T-helper 22 cell (primary cell): ENCODE data around the gene ATP10A.
"Not testable (repeated sequence)": the region's sequence is repeated elsewhere in the genome, so short reads cannot be mapped to it uniquely, and the experiment has no call there.

Experiments used
- DNase-seq: peaks from one replicate; pipeline ENCODE4 v3.0.0-alpha.2; 2020; ENCODE audit warnings: low read depth

Gene ATP10A

DNA sequence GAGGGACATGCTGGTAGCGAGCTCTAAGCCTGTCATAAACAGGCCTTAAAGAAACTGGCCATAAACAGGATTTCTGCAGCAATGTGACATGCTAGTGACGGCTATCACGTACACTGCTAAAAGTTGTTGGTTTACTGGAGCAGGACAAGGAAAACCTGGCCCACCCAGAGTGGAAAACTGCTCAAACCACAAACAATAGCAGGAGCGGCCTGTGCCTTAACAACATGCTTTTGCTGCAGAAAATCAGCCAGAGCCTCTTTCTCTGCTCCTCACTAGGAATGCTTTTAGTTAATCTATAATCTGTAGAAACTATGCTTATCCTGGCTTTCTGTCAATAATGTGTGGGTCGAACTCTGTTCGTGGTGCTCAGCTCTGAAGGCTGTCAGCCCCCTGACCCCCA lies 221.4 kb downstream of the ATP10A start:
- DNase-seq = no peak

DNA sequence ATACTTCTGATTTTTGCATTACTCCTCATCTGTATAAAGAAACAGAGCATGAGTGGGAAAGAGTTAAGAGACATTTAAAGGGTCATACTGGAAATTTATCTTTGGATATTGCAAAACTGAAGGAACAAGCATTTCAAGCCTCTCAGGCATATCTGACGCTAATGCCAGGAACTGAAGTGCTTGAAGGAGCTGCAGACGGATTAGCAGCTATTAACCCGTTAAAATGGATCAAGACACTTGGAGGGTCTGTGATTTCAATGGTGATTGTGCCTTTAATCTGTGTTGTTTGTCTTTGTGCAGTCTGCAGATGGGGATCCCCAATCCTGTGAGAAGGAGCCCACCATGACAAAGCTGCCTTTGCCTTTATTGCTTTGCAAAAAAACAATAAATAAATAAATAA lies 221.8 kb downstream of the ATP10A start:
- DNase-seq = no peak

DNA sequence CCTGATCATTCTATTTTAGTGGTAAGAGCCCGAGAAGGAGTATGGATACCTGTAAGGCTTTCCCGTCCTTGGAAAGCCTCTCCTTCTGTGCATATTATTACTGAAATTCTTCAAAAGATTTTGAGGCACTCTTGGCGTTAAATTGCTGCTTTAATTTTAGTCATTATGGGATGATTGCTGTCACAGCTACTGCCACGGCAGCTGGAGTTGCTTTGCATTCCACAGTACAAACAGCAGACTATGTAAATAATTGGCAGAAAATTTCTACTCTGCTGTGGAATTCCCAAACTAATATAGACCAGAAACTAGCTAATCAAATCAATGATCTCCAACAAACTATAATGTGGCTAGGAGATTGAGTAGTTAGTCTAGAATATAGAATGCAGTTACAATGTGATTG lies 222.2 kb downstream of the ATP10A start:
- DNase-seq = not testable (repeated sequence)

DNA sequence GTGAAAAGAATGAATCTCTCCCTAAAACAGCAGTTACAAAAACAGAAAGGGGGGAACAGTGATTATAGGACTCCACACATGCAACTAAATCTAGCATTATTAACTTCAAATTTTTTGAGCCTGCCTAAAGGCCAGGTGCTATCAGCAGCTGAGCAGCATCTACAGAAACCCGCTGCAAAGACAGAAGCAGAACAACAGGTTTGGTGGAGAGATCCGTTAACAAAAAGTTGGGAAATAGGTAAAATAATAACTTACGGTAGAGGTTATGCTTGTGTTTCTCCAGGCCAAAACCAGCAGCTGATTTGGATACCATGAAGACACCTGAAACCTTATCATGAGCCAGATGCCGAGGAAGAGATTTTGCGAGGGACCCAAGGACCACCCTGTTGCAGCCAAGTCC lies 222.7 kb downstream of the ATP10A start:
- DNase-seq = no peak

DNA sequence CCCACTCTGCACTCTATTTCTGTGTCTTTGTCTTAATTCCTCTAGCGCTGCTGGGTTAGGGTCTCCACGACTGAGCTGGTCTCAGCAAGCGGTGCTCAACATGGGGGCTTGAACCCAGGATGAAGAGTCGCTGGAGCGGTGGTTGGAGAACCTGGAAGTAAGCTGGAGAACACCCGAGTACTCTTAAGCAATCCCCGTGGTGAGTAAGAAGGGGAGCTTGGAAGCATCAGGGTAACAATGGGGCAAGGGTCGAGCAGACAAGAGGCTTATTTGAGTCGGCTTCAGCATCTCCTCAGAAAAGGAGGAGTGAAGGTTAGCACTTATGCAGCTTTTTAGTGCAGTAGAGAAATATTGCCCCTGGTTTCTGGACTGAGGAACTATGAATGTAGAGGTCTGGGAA lies 226.6 kb downstream of the ATP10A start:
- DNase-seq = not testable (repeated sequence)

DNA sequence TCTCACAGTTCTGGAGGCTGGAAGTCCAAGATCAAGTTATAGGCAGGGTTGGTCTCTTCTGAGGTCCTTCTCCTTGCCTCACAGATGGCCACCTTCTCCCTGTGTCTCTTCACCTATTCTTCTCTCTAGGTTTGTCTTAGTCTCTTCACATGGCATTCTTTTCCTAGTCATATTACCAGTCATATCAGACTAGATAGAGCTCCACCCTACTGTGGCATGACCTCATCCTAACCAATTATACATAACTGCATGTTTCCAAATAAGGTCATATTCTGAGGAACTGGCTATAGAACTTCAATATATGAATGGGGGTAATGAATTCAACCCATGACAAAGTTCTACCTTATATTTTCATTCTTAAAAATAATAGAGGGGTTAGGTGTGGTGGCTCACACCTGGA lies 227.9 kb downstream of the ATP10A start:
- no peak for DNase-seq

DNA sequence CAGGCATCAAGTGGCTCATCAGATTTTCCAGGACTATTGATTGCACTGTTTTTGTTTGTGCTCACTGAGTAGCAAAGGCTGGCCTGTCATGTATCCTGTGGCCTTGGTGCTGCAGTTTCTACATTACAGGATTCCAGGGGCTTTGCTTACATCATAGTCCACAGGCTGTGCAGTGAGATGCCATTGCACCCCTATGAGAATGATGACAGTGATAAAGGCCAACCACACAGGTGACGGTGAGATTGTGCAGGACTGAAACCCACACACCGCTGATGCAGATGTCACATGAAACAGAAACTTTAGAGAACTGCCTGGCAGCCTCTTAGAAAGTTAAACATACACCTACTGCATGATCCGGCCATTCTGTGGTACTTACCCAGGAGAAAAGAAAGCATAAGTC lies 229.3 kb downstream of the ATP10A start:
- DNase-seq = no peak

DNA sequence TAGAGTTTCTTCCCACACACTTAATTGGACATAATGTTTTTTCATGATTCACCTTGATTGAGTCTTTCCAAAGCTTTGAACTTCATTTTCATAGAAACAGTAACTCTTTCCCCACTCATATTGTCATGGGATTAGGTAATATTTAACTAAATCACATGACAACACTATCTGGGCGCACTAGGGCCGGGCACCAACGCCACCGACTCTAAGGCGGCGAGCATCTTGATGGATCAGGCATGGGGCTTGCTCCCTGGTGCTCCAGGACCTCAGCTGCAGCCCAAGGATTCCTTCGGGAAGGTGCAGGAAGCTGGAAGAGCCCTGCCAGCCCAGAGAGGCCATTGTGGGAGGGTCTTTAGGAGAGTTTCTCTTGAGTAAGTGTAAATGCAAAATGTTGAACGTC lies 231.2 kb downstream of the ATP10A start:
- no peak for DNase-seq
